ENCODE data around the gene LRRN2.

DNA sequence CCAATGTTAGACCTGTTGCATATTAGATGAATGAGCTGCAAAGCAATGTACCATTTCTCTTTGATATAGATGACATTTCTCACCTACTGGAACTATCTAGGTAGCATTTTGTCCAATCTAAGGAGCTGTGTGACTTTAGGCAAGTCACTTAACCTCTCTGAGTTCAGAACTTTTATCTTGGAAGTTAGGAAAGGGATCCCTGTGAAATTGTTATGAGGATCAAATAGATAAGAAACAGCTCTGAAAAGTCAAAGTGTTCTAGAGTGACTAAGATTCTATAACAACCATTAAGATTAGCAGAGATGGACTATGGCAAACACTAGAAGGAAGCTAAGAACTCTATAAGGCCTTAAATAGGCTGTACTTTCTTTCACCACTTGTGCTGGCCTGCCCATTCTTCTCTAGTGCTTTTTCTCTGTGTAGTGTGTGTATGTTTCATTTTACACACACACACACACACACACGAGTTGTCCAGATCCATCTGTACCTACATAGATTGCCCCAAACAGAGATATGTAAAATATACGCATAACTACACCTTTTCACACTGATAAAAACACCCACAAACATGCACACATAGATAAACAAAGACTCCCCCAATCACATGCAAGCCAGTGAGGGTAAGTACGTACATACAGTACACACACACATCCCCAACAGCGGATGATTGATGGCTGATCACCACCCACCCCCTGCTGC is 19.4 kb upstream of the LRRN2 start:
- TF ChIP-seq IRF2 (CRISPR knock-in tag; IDR thresholded peaks at IDR 0.05; ENCODE audit: borderline replicate concordance, low read depth) (no peak), RELA (CRISPR knock-in tag; IDR thresholded peaks at IDR 0.05; ENCODE audit: borderline replicate concordance) (no peak), CBFB (CRISPR knock-in tag; IDR thresholded peaks at IDR 0.05; ENCODE audit: low read depth) (no peak), ETV6 (CRISPR knock-in tag; IDR thresholded peaks at IDR 0.05) (no peak)
- TF ChIP-seq, protein P1, sequence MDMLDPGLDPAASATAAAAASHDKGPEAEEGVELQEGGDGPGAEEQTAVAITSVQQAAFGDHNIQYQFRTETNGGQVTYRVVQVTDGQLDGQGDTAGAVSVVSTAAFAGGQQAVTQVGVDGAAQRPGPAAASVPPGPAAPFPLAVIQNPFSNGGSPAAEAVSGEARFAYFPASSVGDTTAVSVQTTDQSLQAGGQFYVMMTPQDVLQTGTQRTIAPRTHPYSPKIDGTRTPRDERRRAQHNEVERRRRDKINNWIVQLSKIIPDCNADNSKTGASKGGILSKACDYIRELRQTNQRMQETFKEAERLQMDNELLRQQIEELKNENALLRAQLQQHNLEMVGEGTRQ (CRISPR knock-in tag; IDR thresholded peaks at IDR 0.05): no peak
- TF ChIP-seq, protein P2, sequence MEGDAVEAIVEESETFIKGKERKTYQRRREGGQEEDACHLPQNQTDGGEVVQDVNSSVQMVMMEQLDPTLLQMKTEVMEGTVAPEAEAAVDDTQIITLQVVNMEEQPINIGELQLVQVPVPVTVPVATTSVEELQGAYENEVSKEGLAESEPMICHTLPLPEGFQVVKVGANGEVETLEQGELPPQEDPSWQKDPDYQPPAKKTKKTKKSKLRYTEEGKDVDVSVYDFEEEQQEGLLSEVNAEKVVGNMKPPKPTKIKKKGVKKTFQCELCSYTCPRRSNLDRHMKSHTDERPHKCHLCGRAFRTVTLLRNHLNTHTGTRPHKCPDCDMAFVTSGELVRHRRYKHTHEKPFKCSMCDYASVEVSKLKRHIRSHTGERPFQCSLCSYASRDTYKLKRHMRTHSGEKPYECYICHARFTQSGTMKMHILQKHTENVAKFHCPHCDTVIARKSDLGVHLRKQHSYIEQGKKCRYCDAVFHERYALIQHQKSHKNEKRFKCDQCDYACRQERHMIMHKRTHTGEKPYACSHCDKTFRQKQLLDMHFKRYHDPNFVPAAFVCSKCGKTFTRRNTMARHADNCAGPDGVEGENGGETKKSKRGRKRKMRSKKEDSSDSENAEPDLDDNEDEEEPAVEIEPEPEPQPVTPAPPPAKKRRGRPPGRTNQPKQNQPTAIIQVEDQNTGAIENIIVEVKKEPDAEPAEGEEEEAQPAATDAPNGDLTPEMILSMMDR (IDR thresholded peaks at IDR 0.05): no peak
- TF ChIP-seq, protein P3, sequence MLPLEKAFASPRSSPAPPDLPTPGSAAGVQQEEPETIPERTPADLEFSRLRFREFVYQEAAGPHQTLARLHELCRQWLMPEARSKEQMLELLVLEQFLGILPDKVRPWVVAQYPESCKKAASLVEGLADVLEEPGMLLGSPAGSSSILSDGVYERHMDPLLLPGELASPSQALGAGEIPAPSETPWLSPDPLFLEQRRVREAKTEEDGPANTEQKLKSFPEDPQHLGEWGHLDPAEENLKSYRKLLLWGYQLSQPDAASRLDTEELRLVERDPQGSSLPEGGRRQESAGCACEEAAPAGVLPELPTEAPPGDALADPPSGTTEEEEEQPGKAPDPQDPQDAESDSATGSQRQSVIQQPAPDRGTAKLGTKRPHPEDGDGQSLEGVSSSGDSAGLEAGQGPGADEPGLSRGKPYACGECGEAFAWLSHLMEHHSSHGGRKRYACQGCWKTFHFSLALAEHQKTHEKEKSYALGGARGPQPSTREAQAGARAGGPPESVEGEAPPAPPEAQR (CRISPR knock-in tag; IDR thresholded peaks at IDR 0.05): no peak
- TF ChIP-seq, protein P4, sequence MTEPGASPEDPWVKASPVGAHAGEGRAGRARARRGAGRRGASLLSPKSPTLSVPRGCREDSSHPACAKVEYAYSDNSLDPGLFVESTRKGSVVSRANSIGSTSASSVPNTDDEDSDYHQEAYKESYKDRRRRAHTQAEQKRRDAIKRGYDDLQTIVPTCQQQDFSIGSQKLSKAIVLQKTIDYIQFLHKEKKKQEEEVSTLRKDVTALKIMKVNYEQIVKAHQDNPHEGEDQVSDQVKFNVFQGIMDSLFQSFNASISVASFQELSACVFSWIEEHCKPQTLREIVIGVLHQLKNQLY (CRISPR knock-in tag; IDR thresholded peaks at IDR 0.05): no peak

All from WTC11 (cell line).